Endothelial cell of umbilical vein (primary cell): ENCODE measurements around the gene OR5A2. TPM values are rescaled to one million over a fixed set of nuclear protein-coding genes. Genes with fewer than 3 reads are reported as not detected.

Source experiments
- BruUV-seq: library from RNA; stranded (reverse); fragments of 400-500 nt; replicated peaks from 2 replicates; lab custom pipeline; 2021; lab: Mats Ljungman, UMichigan
- CTCF ChIA-PET: fragments of 300-600, 350-600 bp; sonication (Branson Sonifier 250); formaldehyde crosslinking; loops from one replicate; lab custom pipeline; 2021; ENCODE audit warnings: antibody characterized with exemption, inconsistent platforms; lab: Charles Lee
- POLR2A ChIA-PET: fragments of 300-600, 350-600 bp; sonication (Branson Sonifier 250); formaldehyde crosslinking; loops from one replicate; lab custom pipeline; 2021; ENCODE audit warnings: antibody characterized with exemption, inconsistent platforms; lab: Charles Lee
- DNase-seq: peaks from one replicate; pipeline ENCODE4 v3.0.0-alpha.2; 2011; ENCODE audit warnings: low read depth, low spot score
- FAIRE-seq: peaks from 2 replicates; lab custom pipeline; 2011; peaks lifted over from hg19 to GRCh38; lab: Jason Lieb, UNC
- H2AFZ ChIP-seq: 2 replicates; pipeline ENCODE4 v1.6.0; 2012; ENCODE audit warnings: low read depth, low read length, control low read depth, inconsistent platforms
- H3K27ac ChIP-seq: 2 replicates; pipeline ENCODE4 v1.5.1; 2011; ENCODE audit warnings: low read depth, mild to moderate bottlenecking, control low read depth, low read length, moderate library complexity; ENCODE audit not compliant: insufficient read depth
- H3K27me3 ChIP-seq, 2 experiments: 2 replicates each; pipeline versions ENCODE4 v1.6.0 to v1.6.1; 2011; ENCODE audit warnings: low read length in 2 of 2, mixed read lengths in 1 of 2; ENCODE audit not compliant: control insufficient read depth in 2 of 2, insufficient read depth in 2 of 2
- H3K36me3 ChIP-seq, 2 experiments: 2 replicates in 1 of 2; 3 replicates in 1 of 2; pipeline ENCODE4 v1.5.1; 2011; ENCODE audit warnings: low read length in 2 of 2, mild to moderate bottlenecking in 1 of 2, moderate library complexity in 1 of 2; ENCODE audit not compliant: control insufficient read depth in 2 of 2, insufficient read depth in 2 of 2; ENCODE audit errors: extremely low read depth in 1 of 2
- H3K4me1 ChIP-seq: 3 replicates; pipeline ENCODE4 v1.5.1; 2011; ENCODE audit warnings: mild to moderate bottlenecking, low read length; ENCODE audit not compliant: control insufficient read depth, insufficient read depth; ENCODE audit errors: extremely low read depth
- H3K4me2 ChIP-seq: 2 replicates; pipeline ENCODE4 v1.6.1; 2011; ENCODE audit warnings: low read length, control low read depth, mixed read lengths; ENCODE audit not compliant: insufficient read depth
- H3K4me3 ChIP-seq, 3 experiments: fragments of 200-600 bp in 1 of 3; sonication (generic), shearing (Covaris generic) in 1 of 3; replicated peaks in 1 of 3; 2 replicates each; pipeline ENCODE4 v1.5.1; 2011 to 2016; ENCODE audit warnings: control low read depth in 3 of 3, low read length in 3 of 3, mild to moderate bottlenecking in 2 of 3, inconsistent platforms in 1 of 3, low read depth in 1 of 3, moderate library complexity in 1 of 3; ENCODE audit not compliant: insufficient read depth in 1 of 3
- H3K79me2 ChIP-seq: 2 replicates; pipeline ENCODE4 v1.6.0; 2012; ENCODE audit warnings: low read length, inconsistent platforms; ENCODE audit not compliant: control insufficient read depth, insufficient read depth
- H3K9ac ChIP-seq: replicated peaks from 2 replicates; pipeline ENCODE3; 2011; ENCODE audit warnings: low read length, control low read depth; ENCODE audit not compliant: insufficient read depth; ENCODE audit errors: extremely low read depth
- H3K9me1 ChIP-seq: replicated peaks from 3 replicates; pipeline ENCODE4 v1.6.0; 2011; ENCODE audit warnings: mild to moderate bottlenecking, low read length; ENCODE audit not compliant: control insufficient read depth, insufficient read depth; ENCODE audit errors: extremely low read depth
- H3K9me3 ChIP-seq: replicated peaks from 2 replicates; pipeline ENCODE4 v1.5.1; 2012; ENCODE audit warnings: low read length, inconsistent platforms; ENCODE audit not compliant: control insufficient read depth, insufficient read depth
- H4K20me1 ChIP-seq: replicated peaks from 2 replicates; pipeline ENCODE3; 2011; ENCODE audit warnings: mild to moderate bottlenecking, low read length; ENCODE audit not compliant: control insufficient read depth, insufficient read depth; ENCODE audit errors: extremely low read depth
- CTCF ChIP-seq, 2 donors: IDR thresholded peaks; 1 replicate in 1 of 2; 2 replicates in 1 of 2; pipeline ENCODE4 v1.5.1; 2011; ENCODE audit warnings: low read length in 2 of 2, mild to moderate bottlenecking in 2 of 2, moderate library complexity in 2 of 2, control low read depth in 1 of 2, inconsistent platforms in 1 of 2, low read depth in 1 of 2; ENCODE audit not compliant: insufficient read depth in 1 of 2; ENCODE audit errors: extremely low read depth in 1 of 2
- EZH2 ChIP-seq: IDR thresholded peaks from 2 replicates; pipeline ENCODE4 v1.6.1; 2012; ENCODE audit warnings: borderline replicate concordance, low read depth, mild to moderate bottlenecking, moderate library complexity, low read length, inconsistent platforms; ENCODE audit not compliant: severe bottlenecking
- FOS ChIP-seq: IDR thresholded peaks from 2 replicates; pipeline ENCODE4 v1.6.1; 2011; ENCODE audit warnings: mild to moderate bottlenecking, low read length, moderate library complexity, borderline replicate concordance; ENCODE audit not compliant: insufficient read depth
- GATA2 ChIP-seq: IDR thresholded peaks from 2 replicates; pipeline ENCODE4 v1.7.0; 2011; ENCODE audit warnings: low read depth, mild to moderate bottlenecking, moderate library complexity, mixed read lengths, low read length; ENCODE audit not compliant: insufficient read length, insufficient read depth
- JUN ChIP-seq: IDR thresholded peaks from 2 replicates; pipeline ENCODE4 v1.6.1; 2011; ENCODE audit warnings: borderline replicate concordance, low read depth; ENCODE audit not compliant: insufficient read length, insufficient read depth
- MAX ChIP-seq: IDR thresholded peaks from 2 replicates; pipeline ENCODE4 v1.6.1; 2011; ENCODE audit not compliant: insufficient read depth, insufficient read length
- MYC ChIP-seq: IDR thresholded peaks from one replicate; pipeline ENCODE4 v1.6.1; 2011; ENCODE audit warnings: mild to moderate bottlenecking, low read depth, low read length
- POLR2A ChIP-seq: IDR thresholded peaks from 2 replicates; pipeline ENCODE4 v1.6.1; 2012; ENCODE audit warnings: low read depth, mild to moderate bottlenecking, control low read depth, low read length
- POLR2AphosphoS5 ChIP-seq: IDR thresholded peaks from 2 replicates; pipeline ENCODE4 v1.6.1; 2012; ENCODE audit warnings: low read depth, mild to moderate bottlenecking, control low read depth, low read length, moderate library complexity; ENCODE audit not compliant: insufficient read depth
- dilution Hi-C: fragments of 300-500 bp; cut with MboI; formaldehyde crosslinking; loops from one replicate; pipeline ENCODE4 v1.15.0; 2019; ENCODE audit warnings: low sequenced_read_pairs; ENCODE audit not compliant: extremely low pct_ligation_motif_present
- intact Hi-C: fragments of 100-400 bp; cut with micrococcal nuclease; formaldehyde crosslinking; loops from one replicate; pipeline ENCODE4 v1.10.0; 2022
- polyA plus RNA-seq, 4 experiments: library from polyadenylated mRNA; depleted of rRNA in 3 of 4; stranded (reverse) in 3 of 4; unstranded in 1 of 4; fragments of >200 nt; gene quantifications; 2 replicates each; pipeline versions ENCODE4 v1.2.1 to v1.2.3, GENCODE V29; 2011 to 2012; ENCODE audit warnings: missing spikeins in 1 of 4
- total RNA-seq: library from RNA; stranded (reverse); gene quantifications from 2 replicates; pipeline ENCODE4 v1.2.3, GENCODE V29; 2021

The OR5A2 gene
- total and polyA plus RNA-seq, 2 donors (not counting 3 experiments of a cell fraction or from before 2014, with no cell fraction given): not detected

- Histone ChIP-seq H3K4me3 (no peak overlapping the region), H3K9ac (no peak overlapping the region), H3K4me1 (no peaks in the 10 kb centered on the region), H3K4me2 (no peak overlapping the region), H3K9me3 (no peaks in the 10 kb centered on the region), H3K27ac (no peak overlapping the region), H3K36me3 (no peaks in the 10 kb centered on the region), H4K20me1 (no peaks in the 10 kb centered on the region), H3K79me2 (no peaks in the 10 kb centered on the region), H3K9me1 (no peaks in the 10 kb centered on the region), H2AFZ (no peak overlapping the region), H3K27me3 (no peaks in the 10 kb centered on the region)
- dilution Hi-C loops: no loop called here
- BruUV-seq: no TSS peak
- DNase-seq (no peak), FAIRE-seq (no peak)
- intact Hi-C loops: no loop called here
- ChIA-PET CTCF (no interaction called here), POLR2A (no interaction called here)
- TF ChIP-seq POLR2A (no peak), GATA2 (no peak), MAX (no peak), MYC (no peak), FOS (no peak), JUN (no peak), CTCF (IDR thresholded peaks at IDR 0.05; ENCODE audit: extremely low read depth in 1 of 2, insufficient read depth in 1 of 2, low read depth in 1 of 2, low read length in 2 of 2) (no peak), POLR2AphosphoS5 (no peak), EZH2 (no peak)
Observed at GRCh38 chr11:59475176-59475575, 49.0 kb upstream of the OR5A2 start.
